OCI-LY7 (cell line): ENCODE measurements around the gene TRIM3. TPM values are rescaled to one million over a fixed set of nuclear protein-coding genes. Genes with fewer than 3 reads are reported as not detected.

Experiments
- BruUV-seq: library from RNA; stranded (reverse); fragments of 400-500 nt; replicated peaks from 2 replicates; lab custom pipeline; 2021; lab: Mats Ljungman, UMichigan
- CTCF ChIA-PET: fragments of 300-600 bp; sonication (Branson Sonifier 250); formaldehyde crosslinking; loops from one replicate; lab custom pipeline; 2022; ENCODE audit warnings: antibody characterized with exemption; ENCODE audit not compliant: unreplicated experiment; lab: Charles Lee
- POLR2A ChIA-PET: fragments of 300-600 bp; sonication (Branson Sonifier 250); formaldehyde crosslinking; loops from one replicate; lab custom pipeline; 2022; ENCODE audit warnings: antibody characterized with exemption; lab: Charles Lee
- DNase-seq: peaks from one replicate; pipeline ENCODE4 v3.0.0-alpha.2; 2015; ENCODE audit warnings: low spot score
- H2AFZ ChIP-seq: fragments of 200-600 bp; sonication (generic), shearing (Covaris generic); 2 replicates; pipeline ENCODE4 v1.6.1; 2014; ENCODE audit warnings: mild to moderate bottlenecking, antibody characterized with exemption, low read length, moderate library complexity
- H3K27ac ChIP-seq: fragments of 200-600 bp; sonication (generic); 2 replicates; pipeline ENCODE4 v1.5.1; 2014; ENCODE audit warnings: mixed run types, low read depth, mild to moderate bottlenecking, moderate library complexity, low read length, inconsistent platforms; ENCODE audit not compliant: poor library complexity, severe bottlenecking
- H3K36me3 ChIP-seq: fragments of 200-600 bp; sonication (generic); 2 replicates; pipeline ENCODE4 v1.6.1; 2014; ENCODE audit warnings: mild to moderate bottlenecking, antibody characterized with exemption, low read length, moderate library complexity, mixed read lengths; ENCODE audit not compliant: insufficient read depth
- H3K4me1 ChIP-seq: fragments of 200-600 bp; sonication (generic); 2 replicates; pipeline ENCODE4 v1.5.1; 2014; ENCODE audit warnings: mild to moderate bottlenecking, low read length; ENCODE audit not compliant: insufficient read depth, poor library complexity, severe bottlenecking
- H3K4me2 ChIP-seq: fragments of 200-600 bp; sonication (generic); 2 replicates; pipeline ENCODE4 v1.6.1; 2014; ENCODE audit warnings: mild to moderate bottlenecking, low read length
- H3K4me3 ChIP-seq: fragments of 200-600 bp; sonication (generic); 2 replicates; pipeline ENCODE4 v1.5.1; 2014; ENCODE audit warnings: mild to moderate bottlenecking, low read depth, low read length; ENCODE audit not compliant: poor library complexity, severe bottlenecking
- H3K79me2 ChIP-seq: fragments of 200-600 bp; sonication (generic); 2 replicates; pipeline ENCODE4 v1.6.1; 2016; ENCODE audit warnings: low read depth, mild to moderate bottlenecking, low read length, moderate library complexity, mixed read lengths; ENCODE audit not compliant: insufficient read depth
- H3K9me2 ChIP-seq: fragments of 200-600 bp; sonication (generic); 2 replicates; pipeline ENCODE4 v1.6.1; 2016; ENCODE audit warnings: mild to moderate bottlenecking, low read length, mixed read lengths; ENCODE audit not compliant: insufficient read depth
- H3K9me3 ChIP-seq: fragments of 200-600 bp; sonication (generic); 2 replicates; pipeline ENCODE4 v1.6.1; 2014; ENCODE audit warnings: mild to moderate bottlenecking, mixed run types, low read length, mixed read lengths
- H4K20me1 ChIP-seq: fragments of 200-600 bp; sonication (generic); 2 replicates; pipeline ENCODE4 v1.6.1; 2014; ENCODE audit warnings: mild to moderate bottlenecking, antibody characterized with exemption, low read length, moderate library complexity, mixed read lengths; ENCODE audit not compliant: insufficient read depth
- CTCF ChIP-seq: fragments of 200-600 bp; sonication (generic); conservative IDR thresholded peaks from 2 replicates; pipeline ENCODE4 v1.5.1; 2014; ENCODE audit warnings: mild to moderate bottlenecking, antibody characterized with exemption, low read length, moderate library complexity, mixed read lengths
- EZH2phosphoT487 ChIP-seq: fragments of 200-600 bp; sonication (generic); IDR thresholded peaks from 2 replicates; pipeline ENCODE4 v1.6.1; 2018; ENCODE audit warnings: low read depth, borderline replicate concordance, mild to moderate bottlenecking, mixed run types, antibody characterized with exemption, low read length, moderate library complexity, mixed read lengths
- intact Hi-C: fragments of 100-400 bp; cut with micrococcal nuclease; formaldehyde crosslinking; loops from one replicate; pipeline ENCODE4 v1.10.0; 2022; ENCODE audit not compliant: unreplicated experiment
- total RNA-seq, 2 experiments: library from RNA; depleted of rRNA in 1 of 2; stranded (reverse); fragments of >200 nt in 1 of 2; shearing (Covaris generic) in 1 of 2; gene quantifications; 2 replicates each; pipeline ENCODE4 v1.2.3, GENCODE V29; 2014 to 2022

Gene TRIM3
- total RNA-seq, 2 experiments from 2014 or later: 14.7 to 21.3 TPM

GRCh38 chr11:6520265-6520664, 46.5 kb upstream of the TRIM3 start:
- ChIA-PET CTCF (no interaction called here), POLR2A (interaction anchor here (0.6 kb wide), 1 partner anchor 8 kb away, joined by 3 read pairs; no protein-coding TSS in a partner anchor)
- Histone ChIP-seq H3K9me2 (no peaks in the 10 kb centered on the region), H3K4me1 (no peaks in the 10 kb centered on the region), H3K79me2 (no peaks in the 10 kb centered on the region), H3K4me3 (no peak overlapping the region), H4K20me1 (no peaks in the 10 kb centered on the region), H3K4me2 (no peak overlapping the region), H2AFZ (no peak overlapping the region), H3K36me3 (peaks cover 46% of the 10 kb centered on the region), H3K27ac (no peak overlapping the region), H3K9me3 (no peaks in the 10 kb centered on the region)
- intact Hi-C loops: no loop called here
- TF ChIP-seq CTCF (no peak), EZH2phosphoT487 (no peak)
- no TSS peak for BruUV-seq
- DNase-seq: no peak

GRCh38 chr11:6516865-6517264, 43.1 kb upstream of the TRIM3 start:
- Histone ChIP-seq H3K4me2 (no peak overlapping the region), H3K79me2 (no peaks in the 10 kb centered on the region), H2AFZ (no peak overlapping the region), H4K20me1 (no peaks in the 10 kb centered on the region), H3K4me1 (no peaks in the 10 kb centered on the region), H3K36me3 (peaks cover 75% of the 10 kb centered on the region), H3K27ac (no peak overlapping the region), H3K9me3 (peaks cover 7% of the 10 kb centered on the region; the same call in 1 of the 2 replicates), H3K9me2 (no peaks in the 10 kb centered on the region), H3K4me3 (no peak overlapping the region)
- POLR2A ChIA-PET: no interaction called here
- intact Hi-C loops: no loop called here
- TF ChIP-seq EZH2phosphoT487 (no peak), CTCF (no peak)
- BruUV-seq: no TSS peak
- no peak for DNase-seq
- CTCF ChIA-PET: no interaction called here

- CTCF ChIA-PET: interaction anchor here (1.0 to 3.1 kb wide), 3 partner anchors 62 to 201 kb away, joined by 3 to 26 read pairs (median 4); no protein-coding TSS in a partner anchor
- intact Hi-C loops: loop anchor here (1.0 to 2.0 kb wide), 2 partner anchors 63 to 126 kb away; no protein-coding TSS in a partner anchor
- Histone ChIP-seq H3K4me3 (no peak overlapping the region), H3K36me3 (peaks cover 31% of the 10 kb centered on the region; the same call in 1 of the 2 replicates), H4K20me1 (no peaks in the 10 kb centered on the region), H3K79me2 (no peaks in the 10 kb centered on the region), H3K4me2 (no peak overlapping the region), H3K9me2 (no peaks in the 10 kb centered on the region), H3K27ac (no peak overlapping the region), H2AFZ (no peak overlapping the region), H3K9me3 (no peaks in the 10 kb centered on the region), H3K4me1 (no peaks in the 10 kb centered on the region)
- DNase-seq: peak; percentile 65
- BruUV-seq: no TSS peak
- TF ChIP-seq CTCF: peak; percentile 99
- no peak for TF ChIP-seq EZH2phosphoT487
- POLR2A ChIA-PET: interaction anchor here (0.6 to 1.8 kb wide), 5 partner anchors 12 to 141 kb away, joined by 3 to 5 read pairs (median 3); partner anchors contain the start of gene TIMM10B
Measured at GRCh38 chr11:6505577-6506240, 32.0 kb upstream of the TRIM3 start.
